IMR-90 (cell line): ENCODE data around the gene FNDC11. TPM values are rescaled to one million over a fixed set of nuclear protein-coding genes. Genes with fewer than 3 reads are reported as not detected.

Source experiments
- ATAC-seq: fragments of 200-7000 bp; cut with Tn5 transposase; 2 replicates; pipeline ENCODE4 v1.9.1; 2020; ENCODE audit warnings: low read depth, mild to moderate bottlenecking, moderate library complexity
- BruUV-seq: library from RNA; stranded (reverse); fragments of 400-500 nt; replicated peaks from 2 replicates; lab custom pipeline; 2021; lab: Mats Ljungman, UMichigan
- CTCF ChIA-PET: fragments of 300-600 bp; formaldehyde crosslinking; extraction: SDS; loops from one replicate; lab custom pipeline; 2021; ENCODE audit warnings: antibody characterized with exemption; lab: Yijun Ruan, JAX
- POLR2A ChIA-PET: fragments of 300-600 bp; sonication (Branson Sonifier 250); formaldehyde crosslinking; loops from one replicate; lab custom pipeline; 2022; ENCODE audit warnings: antibody characterized with exemption; ENCODE audit not compliant: unreplicated experiment; lab: Charles Lee
- DNase-seq: peaks from one replicate; pipeline ENCODE4 v3.0.0; 2013
- H2AFZ ChIP-seq: replicated peaks from 2 replicates; pipeline ENCODE3; 2013; ENCODE audit warnings: low read length, mild to moderate bottlenecking; ENCODE audit not compliant: poor library complexity
- H2AK5ac ChIP-seq: 2 replicates; pipeline ENCODE4 v1.6.1; 2013; ENCODE audit warnings: low read depth, low read length, inconsistent platforms
- H2AK9ac ChIP-seq: replicated peaks from 2 replicates; pipeline ENCODE3; 2013; ENCODE audit warnings: mild to moderate bottlenecking, low read depth, low read length, moderate library complexity; ENCODE audit not compliant: poor library complexity
- H2BK120ac ChIP-seq: 2 replicates; pipeline ENCODE4 v1.6.1; 2013; ENCODE audit warnings: low read depth, low read length, inconsistent platforms
- H2BK15ac ChIP-seq: 3 replicates; pipeline ENCODE4 v1.6.1; 2013; ENCODE audit warnings: low read depth, low read length, inconsistent platforms
- H2BK20ac ChIP-seq: 2 replicates; pipeline ENCODE4 v1.6.1; 2013; ENCODE audit warnings: low read depth, mild to moderate bottlenecking, inconsistent platforms, low read length, moderate library complexity
- H2BK5ac ChIP-seq: 2 replicates; pipeline ENCODE4 v1.6.1; 2013; ENCODE audit warnings: mild to moderate bottlenecking, low read depth, low read length, inconsistent platforms; ENCODE audit not compliant: poor library complexity, severe bottlenecking
- H3K14ac ChIP-seq: replicated peaks from 2 replicates; pipeline ENCODE4 v1.6.1; 2013; ENCODE audit warnings: low read depth, low read length, inconsistent platforms
- H3K18ac ChIP-seq: 2 replicates; pipeline ENCODE4 v1.6.1; 2013; ENCODE audit warnings: low read depth, low read length, control low read depth
- H3K23ac ChIP-seq: 2 replicates; pipeline ENCODE4 v1.6.1; 2013; ENCODE audit warnings: low read depth, low read length, inconsistent platforms
- H3K27ac ChIP-seq: 2 replicates; pipeline ENCODE4 v1.5.1; 2013; ENCODE audit warnings: mild to moderate bottlenecking, control low read depth, low read length; ENCODE audit not compliant: insufficient read depth
- H3K27me3 ChIP-seq: 2 replicates; pipeline ENCODE4 v1.6.1; 2013; ENCODE audit warnings: low read length; ENCODE audit not compliant: control insufficient read depth, insufficient read depth
- H3K36me3 ChIP-seq: 2 replicates; pipeline ENCODE4 v1.6.1; 2013; ENCODE audit warnings: low read length, mixed read lengths; ENCODE audit not compliant: control insufficient read depth, insufficient read depth
- H3K4ac ChIP-seq: 2 replicates; pipeline ENCODE4 v1.6.1; 2013; ENCODE audit warnings: low read depth, low read length, inconsistent platforms
- H3K4me1 ChIP-seq: 2 replicates; pipeline ENCODE4 v1.6.1; 2013; ENCODE audit warnings: low read length, mixed read lengths; ENCODE audit not compliant: control insufficient read depth, insufficient read depth
- H3K4me2 ChIP-seq: 2 replicates; pipeline ENCODE4 v1.6.1; 2013; ENCODE audit warnings: low read depth, mild to moderate bottlenecking, control low read depth, low read length, moderate library complexity
- H3K4me3 ChIP-seq: 2 replicates; pipeline ENCODE4 v1.5.1; 2013; ENCODE audit warnings: low read depth, mild to moderate bottlenecking, control low read depth, low read length, moderate library complexity; ENCODE audit not compliant: insufficient read depth
- H3K56ac ChIP-seq: 2 replicates; pipeline ENCODE4 v1.6.1; 2013; ENCODE audit warnings: low read length, inconsistent platforms; ENCODE audit not compliant: insufficient read depth; ENCODE audit errors: extremely low read depth
- H3K79me1 ChIP-seq, 2 experiments: 2 replicates each; pipeline ENCODE4 v1.6.1; 2013; ENCODE audit warnings: low read length in 2 of 2, inconsistent platforms in 1 of 2, low read depth in 1 of 2
- H3K9ac ChIP-seq: 2 replicates; pipeline ENCODE4 v1.6.1; 2013; ENCODE audit warnings: low read depth, low read length, control low read depth
- H3K9me1 ChIP-seq: 2 replicates; pipeline ENCODE4 v1.6.1; 2013; ENCODE audit warnings: low read length, inconsistent platforms; ENCODE audit not compliant: insufficient read depth
- H3K9me3 ChIP-seq: 2 replicates; pipeline ENCODE4 v1.6.1; 2013; ENCODE audit warnings: low read length; ENCODE audit not compliant: control insufficient read depth, insufficient read depth
- H4K20me1 ChIP-seq: 2 replicates; pipeline ENCODE4 v1.6.1; 2013; ENCODE audit warnings: low read length, inconsistent platforms; ENCODE audit not compliant: insufficient read depth
- H4K5ac ChIP-seq: 2 replicates; pipeline ENCODE4 v1.6.1; 2013; ENCODE audit warnings: mild to moderate bottlenecking, low read depth, low read length, control low read depth
- H4K8ac ChIP-seq, 2 experiments: 2 replicates each; pipeline ENCODE4 v1.6.1; 2013; ENCODE audit warnings: low read depth in 2 of 2, low read length in 2 of 2, control low read depth in 1 of 2, inconsistent platforms in 1 of 2
- H4K91ac ChIP-seq: 2 replicates; pipeline ENCODE4 v1.6.1; 2013; ENCODE audit warnings: low read depth, low read length, inconsistent platforms; ENCODE audit not compliant: insufficient read depth
- BHLHE40 ChIP-seq: fragments of 150-350 bp; IDR thresholded peaks from 2 replicates; pipeline ENCODE4 v1.6.1; 2016; ENCODE audit warnings: mild to moderate bottlenecking, low read depth, low read length
- CEBPB ChIP-seq: IDR thresholded peaks from 2 replicates; pipeline ENCODE4 v1.6.1; 2012; ENCODE audit warnings: low read depth, low read length, improper control_type of control experiment
- CHD1 ChIP-seq: IDR thresholded peaks from 2 replicates; pipeline ENCODE4 v1.6.1; 2012; ENCODE audit warnings: low read depth, low read length, improper control_type of control experiment
- CTCF ChIP-seq: conservative IDR thresholded peaks from 2 replicates; pipeline ENCODE4 v1.5.1; 2012; ENCODE audit warnings: mild to moderate bottlenecking, low read depth, low read length, improper control_type of control experiment
- FOS ChIP-seq: fragments of 150-350 bp; IDR thresholded peaks from 2 replicates; pipeline ENCODE4 v1.6.1; 2016; ENCODE audit warnings: low read depth, low read length
- MAFK ChIP-seq: IDR thresholded peaks from 2 replicates; pipeline ENCODE4 v1.6.1; 2012; ENCODE audit warnings: low read depth, low read length, improper control_type of control experiment
- MAZ ChIP-seq: IDR thresholded peaks from 2 replicates; pipeline ENCODE4 v1.6.1; 2012; ENCODE audit warnings: low read depth, mild to moderate bottlenecking, low read length, improper control_type of control experiment, moderate library complexity, borderline replicate concordance
- MXI1 ChIP-seq: IDR thresholded peaks from 2 replicates; pipeline ENCODE4 v1.6.1; 2012; ENCODE audit warnings: low read depth, mild to moderate bottlenecking, low read length, moderate library complexity, borderline replicate concordance
- NFE2L2 ChIP-seq: fragments of 150-350 bp; IDR thresholded peaks from 2 replicates; pipeline ENCODE4 v1.6.1; 2016; ENCODE audit warnings: low read depth, mild to moderate bottlenecking, low read length
- POLR2A ChIP-seq: IDR thresholded peaks from 2 replicates; pipeline ENCODE4 v1.6.1; 2012; ENCODE audit warnings: mild to moderate bottlenecking, low read depth, low read length
- RAD21 ChIP-seq: IDR thresholded peaks from 2 replicates; pipeline ENCODE4 v1.6.1; 2012; ENCODE audit warnings: low read length, improper control_type of control experiment
- RCOR1 ChIP-seq: IDR thresholded peaks from 2 replicates; pipeline ENCODE4 v1.6.1; 2012; ENCODE audit warnings: mild to moderate bottlenecking, low read length, improper control_type of control experiment; ENCODE audit not compliant: insufficient replicate concordance
- RFX5 ChIP-seq: IDR thresholded peaks from 2 replicates; pipeline ENCODE4 v1.8.0; 2012; ENCODE audit warnings: low read depth, mild to moderate bottlenecking, low read length, moderate library complexity
- SMC3 ChIP-seq: fragments of 150-350 bp; IDR thresholded peaks from 2 replicates; pipeline ENCODE4 v1.6.1; 2016; ENCODE audit warnings: low read depth, mild to moderate bottlenecking, antibody characterized with exemption, low read length, moderate library complexity
- WGBS, 2 experiments: methylation state at CpG; one replicate each; pipeline versions ENCODE4 v1.1.5 to v1.1.7; 2013; ENCODE audit warnings: missing lambda C conversion rate in 2 of 2; ENCODE audit not compliant: insufficient read length in 1 of 2; ENCODE audit errors: extremely low coverage in 2 of 2; 5-methylcytosine and 5-hydroxymethylcytosine counted together
- dilution Hi-C: fragments of 300-500 bp; cut with HindIII; formaldehyde crosslinking; loops from one replicate; pipeline ENCODE4 v1.14.3; 2018; ENCODE audit warnings: low sequenced_read_pairs; ENCODE audit not compliant: unreplicated experiment
- in situ Hi-C: fragments of 300-500 bp; cut with MboI; formaldehyde crosslinking; loops from 3 replicates; pipeline ENCODE4 v1.14.3; 2019; ENCODE audit warnings: low sequenced_read_pairs, inconsistent platforms, mixed read lengths
- intact Hi-C: fragments of 100-400 bp; cut with micrococcal nuclease; formaldehyde crosslinking; loops from 2 replicates; pipeline ENCODE4 v1.10.0; 2022
- polyA plus RNA-seq, 3 experiments: library from polyadenylated mRNA; depleted of rRNA; stranded (reverse); fragments of >200 nt; gene quantifications; 2 replicates each; pipeline ENCODE4 v1.2.3, GENCODE V29; 2012; ENCODE audit warnings: low replicate concordance in 1 of 3
- total RNA-seq: library from RNA; depleted of rRNA; stranded (reverse); fragments of >200 nt; gene quantifications from 2 replicates; pipeline ENCODE4 v1.2.3, GENCODE V29; 2012
- TF ChIP-seq, protein P1 (sequence below): fragments of 150-350 bp; IDR thresholded peaks from 2 replicates; pipeline ENCODE4 v1.6.1; 2017; ENCODE audit warnings: mild to moderate bottlenecking, antibody characterized with exemption, low read length, low read depth
- TF ChIP-seq, protein P2 (sequence below): fragments of 150-350 bp; IDR thresholded peaks from 2 replicates; pipeline ENCODE4 v1.6.1; 2016; ENCODE audit warnings: low read depth, mild to moderate bottlenecking, low read length, moderate library complexity, borderline replicate concordance

FNDC11 gene
- total and polyA plus RNA-seq, 2 of the 4 experiments (the other 2 are of a cell fraction) = 0.36 to 1.0 TPM

DNA sequence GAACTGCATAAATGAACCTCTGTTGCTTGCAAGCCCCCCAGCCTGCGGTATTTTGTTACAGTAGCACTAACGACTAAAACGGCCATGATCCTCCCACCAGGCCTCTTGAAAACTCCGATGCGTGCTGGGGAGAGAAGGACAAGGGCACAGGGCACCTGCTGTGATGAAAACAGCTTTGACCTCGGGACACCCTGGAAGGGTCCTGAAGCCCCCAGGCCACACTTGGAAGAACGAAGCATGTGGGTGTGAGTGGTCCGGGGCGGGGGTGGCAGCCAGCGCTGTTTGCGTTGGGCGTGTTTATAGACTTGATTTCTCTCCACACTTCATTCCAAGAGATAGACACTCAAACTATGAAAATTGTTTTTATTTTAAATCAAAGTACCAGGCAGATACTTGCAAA is 33.3 kb downstream of the FNDC11 start:
- Histone ChIP-seq H4K5ac (no peak overlapping the region), H3K36me3 (peaks cover 32% of the 10 kb centered on the region), H2BK15ac (no peak overlapping the region), H3K56ac (no peak overlapping the region), H3K27me3 (no peaks in the 10 kb centered on the region), H3K4me1 (no peaks in the 10 kb centered on the region), H2BK120ac (no peak overlapping the region), H2AK5ac (no peak overlapping the region), H3K9me1 (peaks cover 2% of the 10 kb centered on the region; the same call in 1 of the 2 replicates), H2BK20ac (no peak overlapping the region), H2BK5ac (no peak overlapping the region), H2AK9ac (no peak overlapping the region), H2AFZ (no peak overlapping the region), H4K8ac (no peak overlapping the region), H3K79me1 (peaks cover 0 to 4% of the 10 kb centered on the region in 2 experiments; a peak in 2 of 4 replicates), H3K4ac (no peak overlapping the region), H3K27ac (no peak overlapping the region), H3K9ac (no peak overlapping the region), H3K14ac (no peak overlapping the region), H3K18ac (no peak overlapping the region), H4K20me1 (no peaks in the 10 kb centered on the region; the same call in none of the 2 replicates), H3K4me3 (no peak overlapping the region), H4K91ac (no peak overlapping the region), H3K9me3 (no peaks in the 10 kb centered on the region), H3K23ac (no peak overlapping the region), H3K4me2 (no peak overlapping the region)
- intact Hi-C loops (no loop called here), in situ Hi-C loops (no loop called here), dilution Hi-C loops (no loop called here)
- CTCF ChIA-PET = no interaction called here
- POLR2A ChIA-PET = no interaction called here
- BruUV-seq = no TSS peak
- ATAC-seq = no peak
- TF ChIP-seq FOS (no peak), CTCF (no peak), MAFK (no peak), RCOR1 (no peak), CEBPB (no peak), NFE2L2 (no peak), BHLHE40 (no peak), MXI1 (no peak), RAD21 (no peak), POLR2A (no peak), SMC3 (no peak), RFX5 (no peak), CHD1 (no peak), MAZ (no peak)
- TF ChIP-seq, protein P1, sequence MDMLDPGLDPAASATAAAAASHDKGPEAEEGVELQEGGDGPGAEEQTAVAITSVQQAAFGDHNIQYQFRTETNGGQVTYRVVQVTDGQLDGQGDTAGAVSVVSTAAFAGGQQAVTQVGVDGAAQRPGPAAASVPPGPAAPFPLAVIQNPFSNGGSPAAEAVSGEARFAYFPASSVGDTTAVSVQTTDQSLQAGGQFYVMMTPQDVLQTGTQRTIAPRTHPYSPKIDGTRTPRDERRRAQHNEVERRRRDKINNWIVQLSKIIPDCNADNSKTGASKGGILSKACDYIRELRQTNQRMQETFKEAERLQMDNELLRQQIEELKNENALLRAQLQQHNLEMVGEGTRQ = no peak
- TF ChIP-seq, protein P2, sequence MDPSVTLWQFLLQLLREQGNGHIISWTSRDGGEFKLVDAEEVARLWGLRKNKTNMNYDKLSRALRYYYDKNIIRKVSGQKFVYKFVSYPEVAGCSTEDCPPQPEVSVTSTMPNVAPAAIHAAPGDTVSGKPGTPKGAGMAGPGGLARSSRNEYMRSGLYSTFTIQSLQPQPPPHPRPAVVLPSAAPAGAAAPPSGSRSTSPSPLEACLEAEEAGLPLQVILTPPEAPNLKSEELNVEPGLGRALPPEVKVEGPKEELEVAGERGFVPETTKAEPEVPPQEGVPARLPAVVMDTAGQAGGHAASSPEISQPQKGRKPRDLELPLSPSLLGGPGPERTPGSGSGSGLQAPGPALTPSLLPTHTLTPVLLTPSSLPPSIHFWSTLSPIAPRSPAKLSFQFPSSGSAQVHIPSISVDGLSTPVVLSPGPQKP = no peak
- DNase-seq = no peak
- WGBS, 2 experiments = no CpG with 5 or more reads among the region's 12 CpGs
